A549 (cell line): ENCODE data around the gene MRPL42.

ENCODE experiments used
- CTCF ChIP-seq: fragments of >200 bp; sonication (Bioruptor Twin); formaldehyde crosslinking; IDR thresholded peaks from 3 replicates; pipeline ENCODE4 v1.5.1; 2016
- EHMT2 ChIP-seq: fragments of 200-600 bp; sonication (generic); IDR thresholded peaks from 2 replicates; pipeline ENCODE4 v1.6.1; 2016; ENCODE audit warnings: antibody characterized with exemption, low read depth, mild to moderate bottlenecking, moderate library complexity
- EP300 ChIP-seq, 2 experiments: fragments of >200 bp; sonication (Bioruptor Twin); formaldehyde crosslinking; IDR thresholded peaks; 2 replicates in 1 of 2; 3 replicates in 1 of 2; pipeline ENCODE4 v1.6.1; 2016 to 2017
- HDAC2 ChIP-seq: fragments of 200-600 bp; sonication (generic); IDR thresholded peaks from 2 replicates; pipeline ENCODE4 v1.6.1; 2016
- HOXB13 ChIP-seq: fragments of 250-450 bp; sonication (Bioruptor Pico); IDR thresholded peaks from 2 replicates; pipeline ENCODE4 v1.5.0; 2020; ENCODE audit warnings: low read depth, mild to moderate bottlenecking, moderate library complexity
- JUN ChIP-seq, 2 experiments: fragments of >200 bp; sonication (Bioruptor Twin); formaldehyde crosslinking; IDR thresholded peaks; 2 replicates in 1 of 2; 3 replicates in 1 of 2; pipeline ENCODE4 v1.6.1; 2016 to 2017
- KDM5A ChIP-seq: fragments of 200-600 bp; sonication (generic); IDR thresholded peaks from 2 replicates; pipeline ENCODE4 v1.6.1; 2016; ENCODE audit warnings: antibody characterized with exemption, mild to moderate bottlenecking
- MAZ ChIP-seq: fragments of 150-350 bp; IDR thresholded peaks from 2 replicates; pipeline ENCODE4 v1.6.1; 2014; ENCODE audit warnings: antibody characterized with exemption, low read depth, low read length, borderline replicate concordance
- NFE2L2 ChIP-seq: fragments of 150-350 bp; conservative IDR thresholded peaks from 2 replicates; pipeline ENCODE4 v1.6.1; 2014; ENCODE audit warnings: low read length
- PHF8 ChIP-seq: fragments of 200-600 bp; sonication (generic); IDR thresholded peaks from 2 replicates; pipeline ENCODE4 v1.6.1; 2016; ENCODE audit warnings: low read depth, mild to moderate bottlenecking, antibody characterized with exemption, moderate library complexity, borderline replicate concordance
- POLR2A ChIP-seq: IDR thresholded peaks from 2 replicates; pipeline ENCODE4 v1.6.1; 2012; ENCODE audit warnings: mild to moderate bottlenecking, low read length
- POLR2AphosphoS2 ChIP-seq: conservative IDR thresholded peaks from 2 replicates; pipeline ENCODE4 v1.6.1; 2012; ENCODE audit warnings: low read length, improper control_type of control experiment, inconsistent platforms
- USF2 ChIP-seq: fragments of 450-650 bp; IDR thresholded peaks from 2 replicates; pipeline ENCODE4 v1.6.1; 2014; ENCODE audit warnings: antibody characterized with exemption

- TF ChIP-seq HDAC2 (no peak), POLR2A (no peak), KDM5A (no peak), USF2 (no peak), PHF8 (no peak), CTCF (no peak), EP300 (IDR thresholded peaks at IDR 0.05) (no peak), HOXB13 (CRISPR knock-in tag) (no peak), MAZ (no peak), EHMT2 (no peak), POLR2AphosphoS2 (no peak), NFE2L2 (no peak), JUN (IDR thresholded peaks at IDR 0.05) (no peak)
Observed at GRCh38 chr12:93547778-93548177, 80.5 kb downstream of the MRPL42 start.
